OCI-LY1 (cell line): ENCODE results near the gene FOXO3.

Experiments
- CTCF ChIP-seq: fragments of 200-600 bp; sonication (generic), shearing (Covaris generic); IDR thresholded peaks from 2 replicates; pipeline ENCODE4 v1.5.1; 2017; ENCODE audit warnings: mild to moderate bottlenecking, antibody characterized with exemption, low read length, moderate library complexity, mixed read lengths
- EZH2 ChIP-seq: fragments of 200-600 bp; sonication (generic), shearing (Covaris generic); IDR thresholded peaks from 2 replicates; pipeline ENCODE4 v1.8.0; 2017; ENCODE audit warnings: borderline replicate concordance, mixed run types, mild to moderate bottlenecking, antibody characterized with exemption, low read length, moderate library complexity, mixed read lengths

- TF ChIP-seq CTCF = peak; percentile 16; the same call in 1 of the 2 replicates
- TF ChIP-seq EZH2 = no peak
Measured at GRCh38 chr6:108570517-108570916, 9.8 kb downstream of the FOXO3 start.
